ENCODE results near the gene NKTR.

NKTR gene

GRCh38 chr3:42696356-42697288, 96.1 kb downstream of the NKTR start:
- DNase-seq (ENCODE audit: low read depth) = no peak

DNA sequence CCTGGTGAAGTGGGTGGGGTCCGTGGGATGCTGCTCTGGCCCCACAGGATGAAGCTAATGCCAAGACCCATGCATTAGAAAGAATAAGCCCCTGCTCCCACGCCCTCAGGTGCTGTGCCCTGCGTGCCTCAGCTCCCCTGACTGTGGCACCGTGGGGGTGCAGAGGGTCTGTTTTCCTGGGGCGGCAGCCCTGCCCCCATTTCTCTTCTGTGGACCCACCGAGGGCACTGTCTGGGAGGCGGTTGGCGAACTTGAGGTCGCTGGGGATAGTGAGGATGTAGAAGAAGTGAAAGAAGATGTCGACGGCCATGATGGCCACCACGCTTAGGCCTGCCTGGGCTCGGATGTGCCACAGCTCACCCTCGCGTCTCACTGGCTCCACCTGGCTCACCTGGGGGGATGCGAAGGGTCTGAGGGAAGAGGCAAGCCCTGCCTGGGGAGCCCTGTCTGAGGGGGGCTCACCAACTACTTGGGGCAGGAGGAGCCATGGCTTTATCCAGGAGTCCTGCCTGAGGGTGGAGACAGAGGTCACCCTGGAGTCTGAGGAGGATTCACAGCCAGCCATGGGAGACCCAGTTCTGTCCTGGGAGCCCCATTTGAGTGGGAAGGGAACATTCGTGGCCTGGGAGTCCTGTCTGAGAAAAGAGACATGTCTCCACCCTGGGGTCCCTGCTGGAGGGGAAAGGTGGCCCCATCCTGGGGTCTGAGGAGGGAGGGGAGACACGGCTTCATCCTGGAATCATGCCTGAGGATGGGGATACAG, 97.0 kb downstream of the NKTR start:
- DNase-seq (ENCODE audit: low read depth) = no peak
